Transverse colon (tissue), 3 donors: Measurements from ENCODE around the gene SLC7A8.
"Not testable (repeated sequence)": the region's sequence is repeated elsewhere in the genome, so short reads cannot be mapped to it uniquely, and the experiment has no call there.

Experiments
- EP300 ChIP-seq: sonication (generic); formaldehyde crosslinking; IDR thresholded peaks from one replicate; pipeline ENCODE4 v1.6.1; 2017; ENCODE audit warnings: antibody characterized with exemption, low read depth
- TF ChIP-seq, protein P1 (sequence below), 5 experiments: fragments of 200-600 bp in 3 of 5; fragments of 450-650 bp in 2 of 5; sonication (generic) in 3 of 5; IDR thresholded peaks; 1 replicate in 2 of 5; 2 replicates in 3 of 5; pipeline ENCODE4 v1.5.1; 2016 to 2017; ENCODE audit warnings: antibody characterized with exemption in 5 of 5, inconsistent platforms in 3 of 5, mild to moderate bottlenecking in 2 of 5, moderate library complexity in 1 of 5

DNA sequence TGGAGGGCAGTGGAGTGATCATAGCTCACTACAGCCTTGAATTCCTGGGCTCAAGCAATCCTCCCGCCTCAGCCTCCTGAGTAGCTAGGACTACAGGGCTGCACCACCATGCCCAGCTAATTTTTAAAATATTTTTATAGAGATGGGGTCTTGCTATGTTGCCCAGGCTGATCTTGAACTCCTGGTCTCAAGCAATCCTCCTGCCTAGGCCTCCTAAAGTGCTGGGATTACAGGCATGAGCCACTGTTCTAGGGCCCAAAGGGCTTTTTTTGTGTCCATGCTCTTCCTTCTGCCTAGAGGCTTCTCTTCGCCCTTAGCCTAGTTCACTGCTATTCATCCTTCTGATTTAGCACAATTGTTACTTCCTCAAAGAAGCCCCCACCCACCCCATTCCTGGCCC lies 13.0 kb upstream of the SLC7A8 start:
- TF ChIP-seq, protein P1, sequence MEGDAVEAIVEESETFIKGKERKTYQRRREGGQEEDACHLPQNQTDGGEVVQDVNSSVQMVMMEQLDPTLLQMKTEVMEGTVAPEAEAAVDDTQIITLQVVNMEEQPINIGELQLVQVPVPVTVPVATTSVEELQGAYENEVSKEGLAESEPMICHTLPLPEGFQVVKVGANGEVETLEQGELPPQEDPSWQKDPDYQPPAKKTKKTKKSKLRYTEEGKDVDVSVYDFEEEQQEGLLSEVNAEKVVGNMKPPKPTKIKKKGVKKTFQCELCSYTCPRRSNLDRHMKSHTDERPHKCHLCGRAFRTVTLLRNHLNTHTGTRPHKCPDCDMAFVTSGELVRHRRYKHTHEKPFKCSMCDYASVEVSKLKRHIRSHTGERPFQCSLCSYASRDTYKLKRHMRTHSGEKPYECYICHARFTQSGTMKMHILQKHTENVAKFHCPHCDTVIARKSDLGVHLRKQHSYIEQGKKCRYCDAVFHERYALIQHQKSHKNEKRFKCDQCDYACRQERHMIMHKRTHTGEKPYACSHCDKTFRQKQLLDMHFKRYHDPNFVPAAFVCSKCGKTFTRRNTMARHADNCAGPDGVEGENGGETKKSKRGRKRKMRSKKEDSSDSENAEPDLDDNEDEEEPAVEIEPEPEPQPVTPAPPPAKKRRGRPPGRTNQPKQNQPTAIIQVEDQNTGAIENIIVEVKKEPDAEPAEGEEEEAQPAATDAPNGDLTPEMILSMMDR (IDR thresholded peaks at IDR 0.05): not testable (repeated sequence)
- TF ChIP-seq EP300: not testable (repeated sequence)
